IPS-15b (cell line): ENCODE measurements around the gene LSM12.
A peak's percentile ranks its signal among the peaks of the same experiment; 100 is the strongest.

Experiments used
- H3K27me3 ChIP-seq: one replicate; pipeline ENCODE4 v1.6.1; 2013; ENCODE audit warnings: low read length; ENCODE audit not compliant: control insufficient read depth, insufficient read depth
- H3K36me3 ChIP-seq: one replicate; pipeline ENCODE4 v1.6.1; 2013; ENCODE audit warnings: low read length; ENCODE audit not compliant: control insufficient read depth, insufficient read depth
- H3K4me1 ChIP-seq: one replicate; pipeline ENCODE4 v1.6.1; 2013; ENCODE audit warnings: mild to moderate bottlenecking, low read length; ENCODE audit not compliant: control insufficient read depth, insufficient read depth
- H3K4me3 ChIP-seq: one replicate; pipeline ENCODE4 v1.5.1; 2013; ENCODE audit warnings: low read depth, low read length
- H3K9ac ChIP-seq: one replicate; pipeline ENCODE4 v1.6.1; 2013; ENCODE audit warnings: low read depth, mild to moderate bottlenecking, low read length
- H3K9me3 ChIP-seq: one replicate; pipeline ENCODE4 v1.6.1; 2013; ENCODE audit warnings: mild to moderate bottlenecking, low read length; ENCODE audit not compliant: control insufficient read depth, insufficient read depth

Gene LSM12

GRCh38 chr17:44093231-44093900 is 26.9 kb upstream of the LSM12 start:
- H3K9me3 ChIP-seq, result no peaks in the 10 kb centered on the region
- H3K9ac ChIP-seq, result no peak overlapping the region
- peaks cover 26% of the 10 kb centered on the region for H3K36me3 ChIP-seq
- H3K4me1 ChIP-seq, result peaks cover 6% of the 10 kb centered on the region
- no peak overlapping the region for H3K4me3 ChIP-seq
- H3K27me3 ChIP-seq, result no peaks in the 10 kb centered on the region

GRCh38 chr17:44092051-44092450 is 25.6 kb upstream of the LSM12 start:
- H3K4me3 ChIP-seq, result no peak overlapping the region
- peaks cover 10% of the 10 kb centered on the region for H3K4me1 ChIP-seq
- H3K36me3 ChIP-seq, result peaks cover 29% of the 10 kb centered on the region
- no peaks in the 10 kb centered on the region for H3K9me3 ChIP-seq
- H3K9ac ChIP-seq, result no peak overlapping the region
- H3K27me3 ChIP-seq, result no peaks in the 10 kb centered on the region

GRCh38 chr17:44091200-44091997 is 24.9 kb upstream of the LSM12 start:
- Histone ChIP-seq H3K4me3 (no peak overlapping the region), H3K36me3 (peaks cover 29% of the 10 kb centered on the region), H3K9ac (no peak overlapping the region), H3K9me3 (no peaks in the 10 kb centered on the region), H3K27me3 (no peaks in the 10 kb centered on the region), H3K4me1 (peaks cover 11% of the 10 kb centered on the region)

GRCh38 chr17:44088254-44088653 is 21.8 kb upstream of the LSM12 start:
- no peaks in the 10 kb centered on the region for H3K27me3 ChIP-seq
- H3K36me3 ChIP-seq, result peaks cover 42% of the 10 kb centered on the region
- peaks cover 10% of the 10 kb centered on the region for H3K4me1 ChIP-seq
- no peak overlapping the region for H3K9ac ChIP-seq
- H3K9me3 ChIP-seq, result no peaks in the 10 kb centered on the region
- H3K4me3 ChIP-seq, result no peak overlapping the region

GRCh38 chr17:44087319-44087718 is 20.8 kb upstream of the LSM12 start:
- Histone ChIP-seq H3K9ac (peak overlapping the region; percentile 24), H3K4me3 (peak overlapping the region; percentile 53), H3K36me3 (peaks cover 41% of the 10 kb centered on the region)

GRCh38 chr17:44086364-44087311 is 20.2 kb upstream of the LSM12 start:
- Histone ChIP-seq H3K27me3 (no peaks in the 10 kb centered on the region), H3K36me3 (peaks cover 38% of the 10 kb centered on the region), H3K9me3 (no peaks in the 10 kb centered on the region), H3K9ac (peak overlapping the region; percentile 54), H3K4me3 (peak overlapping the region; percentile 53), H3K4me1 (peaks cover 10% of the 10 kb centered on the region)

More at GRCh38 chr17:44087319-44087718, 20.8 kb upstream of the LSM12 start:
- Histone ChIP-seq H3K9me3 (no peaks in the 10 kb centered on the region), H3K27me3 (no peaks in the 10 kb centered on the region), H3K4me1 (peaks cover 10% of the 10 kb centered on the region)

- Histone ChIP-seq H3K4me3 (no peak overlapping the region), H3K9ac (peak overlapping the region; percentile 54), H3K4me1 (peaks cover 10% of the 10 kb centered on the region), H3K9me3 (no peaks in the 10 kb centered on the region), H3K27me3 (no peaks in the 10 kb centered on the region), H3K36me3 (peaks cover 30% of the 10 kb centered on the region)
Measured at GRCh38 chr17:44085908-44086307, 19.4 kb upstream of the LSM12 start.

GRCh38 chr17:44084921-44085320 is 18.4 kb upstream of the LSM12 start:
- no peak overlapping the region for H3K4me3 ChIP-seq
- H3K9ac ChIP-seq, result no peak overlapping the region
- no peaks in the 10 kb centered on the region for H3K27me3 ChIP-seq
- peaks cover 35% of the 10 kb centered on the region for H3K36me3 ChIP-seq
- no peaks in the 10 kb centered on the region for H3K9me3 ChIP-seq
- peaks cover 10% of the 10 kb centered on the region for H3K4me1 ChIP-seq

GRCh38 chr17:44084131-44084538 is 17.7 kb upstream of the LSM12 start:
- Histone ChIP-seq H3K4me3 (no peak overlapping the region), H3K36me3 (peaks cover 38% of the 10 kb centered on the region), H3K9ac (no peak overlapping the region), H3K4me1 (peaks cover 10% of the 10 kb centered on the region), H3K9me3 (no peaks in the 10 kb centered on the region), H3K27me3 (no peaks in the 10 kb centered on the region)

GRCh38 chr17:44083250-44083849 is 16.9 kb upstream of the LSM12 start:
- peaks cover 44% of the 10 kb centered on the region for H3K36me3 ChIP-seq
- no peaks in the 10 kb centered on the region for H3K27me3 ChIP-seq
- peaks cover 10% of the 10 kb centered on the region for H3K4me1 ChIP-seq
- H3K9me3 ChIP-seq, result no peaks in the 10 kb centered on the region
- H3K4me3 ChIP-seq, result no peak overlapping the region
- H3K9ac ChIP-seq, result no peak overlapping the region

GRCh38 chr17:44082256-44082927 is 15.9 kb upstream of the LSM12 start:
- H3K9me3 ChIP-seq, result no peaks in the 10 kb centered on the region
- no peak overlapping the region for H3K9ac ChIP-seq
- H3K36me3 ChIP-seq, result peaks cover 44% of the 10 kb centered on the region

More at GRCh38 chr17:44082256-44082927, 15.9 kb upstream of the LSM12 start:
- Histone ChIP-seq H3K4me3 (no peak overlapping the region), H3K4me1 (peaks cover 7% of the 10 kb centered on the region), H3K27me3 (no peaks in the 10 kb centered on the region)
